Lung (tissue), 12 donors: ENCODE results near the gene MEF2A. TPM values are rescaled to one million over a fixed set of nuclear protein-coding genes. Genes with fewer than 3 reads are reported as not detected.

Experiments used
- ATAC-seq: fragments of 200-7000 bp; cut with Tn5 transposase; one replicate; pipeline ENCODE4 v1.9.1; 2020; ENCODE audit warnings: moderate number of reproducible peaks; ENCODE audit not compliant: insufficient read depth, low FRiP score
- DNase-seq, 3 donors: peaks; one replicate each; pipeline ENCODE4 v3.0.0-alpha.2; 2013 to 2017
- H3K27ac ChIP-seq, 2 donors: one replicate each; pipeline ENCODE4 v1.5.1; 2013; ENCODE audit warnings: mild to moderate bottlenecking in 2 of 2, moderate library complexity in 2 of 2, control low read depth in 1 of 2, inconsistent platforms in 1 of 2, low read depth in 1 of 2, low read length in 1 of 2
- H3K27me3 ChIP-seq, 3 donors: one replicate each; pipeline ENCODE4 v1.5.1; 2013; ENCODE audit warnings: low read length in 2 of 3; ENCODE audit not compliant: control insufficient read depth in 3 of 3, insufficient read depth in 3 of 3
- H3K36me3 ChIP-seq, 4 donors: one replicate each; pipeline ENCODE4 v1.5.1; 2013; ENCODE audit warnings: low read length in 4 of 4, mild to moderate bottlenecking in 1 of 4, moderate library complexity in 1 of 4; ENCODE audit not compliant: control insufficient read depth in 4 of 4, insufficient read depth in 4 of 4
- H3K4me1 ChIP-seq, 5 donors: one replicate each; pipeline ENCODE4 v1.5.1; 2013; ENCODE audit warnings: low read length in 5 of 5, mild to moderate bottlenecking in 2 of 5, moderate library complexity in 1 of 5; ENCODE audit not compliant: control insufficient read depth in 5 of 5, insufficient read depth in 5 of 5
- H3K4me3 ChIP-seq: one replicate; pipeline ENCODE4 v1.5.1; 2013; ENCODE audit warnings: mild to moderate bottlenecking, control low read depth, moderate library complexity
- H3K9ac ChIP-seq, 2 donors: one replicate each; pipeline ENCODE4 v1.5.1; 2013; ENCODE audit warnings: low read length in 2 of 2, control low read depth in 1 of 2; ENCODE audit not compliant: insufficient read depth in 1 of 2
- H3K9me3 ChIP-seq, 4 donors: one replicate each; pipeline ENCODE4 v1.5.1; 2013; ENCODE audit warnings: low read length in 3 of 4, mild to moderate bottlenecking in 1 of 4, moderate library complexity in 1 of 4; ENCODE audit not compliant: control insufficient read depth in 4 of 4, insufficient read depth in 3 of 4
- CTCF ChIP-seq: IDR thresholded peaks from 2 replicates; pipeline ENCODE4 v1.5.1; 2012; ENCODE audit warnings: mild to moderate bottlenecking; ENCODE audit errors: control extremely low read depth, extremely low read depth
- WGBS, 2 donors: extraction: QIAGEN DNeasy Blood & Tissue Kit; methylation state at CpG; one replicate each; pipeline ENCODE4 v1.1.7; 2013; 5-methylcytosine and 5-hydroxymethylcytosine counted together
- polyA plus RNA-seq, 2 donors: library from polyadenylated mRNA; stranded (reverse); fragments of 200-250 nt; gene quantifications; one replicate each; pipeline ENCODE4 v1.2.1, GENCODE V29; 2013
- total RNA-seq, 2 donors: library from RNA; depleted of rRNA in 1 of 2; stranded (reverse); fragments of >200 nt in 1 of 2; gene quantifications; one replicate each; pipeline ENCODE4 v1.2.1, GENCODE V29; 2014 to 2021
- donor health status: control.
- donor health status: control.
- donor health status: Bipolar disorder and iron deficiency.
- donor health status: healthy.
- donor health status: DM: yes; HTN: yes; CAD: no.

The MEF2A gene
- total and polyA plus RNA-seq, 4 donors: 26.0 to 140 (median 48.1) TPM

- DNase-seq: no peak
Measured at GRCh38 chr15:99604865-99605264, 39.1 kb downstream of the MEF2A start.

GRCh38 chr15:99605490-99605931 lies 39.7 kb downstream of the MEF2A start:
- WGBS, 2 donors: 75 to 76% methylated on average over 6 of the region's 6 CpGs
- DNase-seq: peak in 1 of 3 donors; percentile 27
- H3K27me3 ChIP-seq: no peaks in the 10 kb centered on the region
- TF ChIP-seq CTCF: no peak
- H3K9me3 ChIP-seq: no peaks in the 10 kb centered on the region
- peaks cover 0 to 21% (median 0%) of the 10 kb centered on the region in 5 donors for H3K4me1 ChIP-seq
- no peak overlapping the region for H3K27ac ChIP-seq
- ATAC-seq: no peak
- H3K36me3 ChIP-seq: peaks cover 1 to 12% (median 4%) of the 10 kb centered on the region in 4 donors
- no peak overlapping the region for H3K4me3 ChIP-seq
- no peak overlapping the region for H3K9ac ChIP-seq

More at GRCh38 chr15:99604865-99605264, 39.1 kb downstream of the MEF2A start:
- H3K27me3 ChIP-seq: no peaks in the 10 kb centered on the region
- H3K9me3 ChIP-seq: peaks cover 0 to 3% (median 0%) of the 10 kb centered on the region in 4 donors
- WGBS, 2 donors: 89 to 90% methylated on average over 6 of the region's 6 CpGs
- H3K9ac ChIP-seq: no peak overlapping the region
- H3K36me3 ChIP-seq: peaks cover 6 to 19% (median 8%) of the 10 kb centered on the region in 4 donors
- H3K27ac ChIP-seq: no peak overlapping the region
- peaks cover 0 to 24% (median 0%) of the 10 kb centered on the region in 5 donors for H3K4me1 ChIP-seq
- no peak overlapping the region for H3K4me3 ChIP-seq
- ATAC-seq: no peak
- no peak for TF ChIP-seq CTCF

GRCh38 chr15:99605990-99606389 lies 40.2 kb downstream of the MEF2A start:
- ATAC-seq (no peak), DNase-seq (no peak)
- Histone ChIP-seq H3K9ac (no peak overlapping the region), H3K27ac (no peak overlapping the region), H3K9me3 (no peaks in the 10 kb centered on the region), H3K36me3 (peaks cover 0 to 8% (median 4%) of the 10 kb centered on the region in 4 donors), H3K4me3 (no peak overlapping the region), H3K4me1 (peaks cover 0 to 21% (median 0%) of the 10 kb centered on the region in 5 donors), H3K27me3 (no peaks in the 10 kb centered on the region)
- TF ChIP-seq CTCF: no peak
- WGBS, 2 donors: 72 to 87% methylated on average over 5 of the region's 5 CpGs

- no peaks in the 10 kb centered on the region for H3K27me3 ChIP-seq
- peaks cover 0 to 7% (median 3%) of the 10 kb centered on the region in 4 donors for H3K36me3 ChIP-seq
- H3K4me1 ChIP-seq: peaks cover 0 to 25% (median 0%) of the 10 kb centered on the region in 5 donors
- TF ChIP-seq CTCF: no peak
- WGBS, 2 donors: 78 to 83% methylated on average over 2 of the region's 2 CpGs
- DNase-seq: no peak
- no peak overlapping the region for H3K27ac ChIP-seq
- H3K9me3 ChIP-seq: no peaks in the 10 kb centered on the region
- H3K9ac ChIP-seq: no peak overlapping the region
- no peak for ATAC-seq
- no peak overlapping the region for H3K4me3 ChIP-seq
Measured at GRCh38 chr15:99606646-99607045, 40.9 kb downstream of the MEF2A start.
